Ovary (tissue), 3 donors: ENCODE data around the gene MAML2.

ENCODE experiments used
- POLR2A ChIP-seq: fragments of 450-650 bp; IDR thresholded peaks from one replicate; pipeline ENCODE4 v1.6.1; 2017; ENCODE audit warnings: antibody characterized with exemption, mild to moderate bottlenecking, moderate library complexity
- TF ChIP-seq, protein P1 (sequence below), 3 donors: fragments of 450-650 bp in 2 of 3; fragments of 200-600 bp in 1 of 3; IDR thresholded peaks; one replicate each; pipeline versions ENCODE4 v1.5.1 to v1.8.0; 2016 to 2022; ENCODE audit warnings: antibody characterized with exemption in 3 of 3, mild to moderate bottlenecking in 1 of 3
- donor health status: DM: no; HTN: no; CAD: no.

DNA sequence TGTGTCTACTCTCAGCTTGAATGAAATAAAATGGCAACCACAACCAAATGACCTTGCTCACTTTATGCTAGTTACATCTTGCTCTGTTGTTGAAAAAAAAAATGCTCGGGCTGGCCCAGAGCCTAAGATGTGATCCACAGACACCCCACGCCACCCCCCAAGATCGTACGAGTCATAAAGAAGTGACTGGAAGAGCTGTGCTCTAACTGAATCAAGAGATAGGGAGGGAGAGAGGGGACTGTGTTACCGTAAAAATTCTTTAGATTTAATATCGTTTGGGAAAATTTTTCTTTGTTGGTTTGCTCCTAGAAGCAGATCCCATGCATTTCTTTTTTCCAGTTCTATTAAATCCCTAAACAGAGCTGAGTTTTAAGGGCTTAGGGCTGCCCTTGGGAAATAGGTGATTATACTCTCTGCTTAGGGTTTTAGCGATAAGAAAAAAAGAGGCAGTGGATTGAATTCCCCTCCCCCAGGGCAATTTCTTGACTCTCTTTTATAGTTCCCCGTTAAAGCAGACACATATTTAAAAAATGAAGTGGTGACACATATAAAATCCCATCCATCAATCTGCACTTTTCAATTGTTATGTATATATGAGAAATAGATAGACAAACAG lies 14.5 kb downstream of the MAML2 start:
- no peak for TF ChIP-seq POLR2A
- TF ChIP-seq, protein P1, sequence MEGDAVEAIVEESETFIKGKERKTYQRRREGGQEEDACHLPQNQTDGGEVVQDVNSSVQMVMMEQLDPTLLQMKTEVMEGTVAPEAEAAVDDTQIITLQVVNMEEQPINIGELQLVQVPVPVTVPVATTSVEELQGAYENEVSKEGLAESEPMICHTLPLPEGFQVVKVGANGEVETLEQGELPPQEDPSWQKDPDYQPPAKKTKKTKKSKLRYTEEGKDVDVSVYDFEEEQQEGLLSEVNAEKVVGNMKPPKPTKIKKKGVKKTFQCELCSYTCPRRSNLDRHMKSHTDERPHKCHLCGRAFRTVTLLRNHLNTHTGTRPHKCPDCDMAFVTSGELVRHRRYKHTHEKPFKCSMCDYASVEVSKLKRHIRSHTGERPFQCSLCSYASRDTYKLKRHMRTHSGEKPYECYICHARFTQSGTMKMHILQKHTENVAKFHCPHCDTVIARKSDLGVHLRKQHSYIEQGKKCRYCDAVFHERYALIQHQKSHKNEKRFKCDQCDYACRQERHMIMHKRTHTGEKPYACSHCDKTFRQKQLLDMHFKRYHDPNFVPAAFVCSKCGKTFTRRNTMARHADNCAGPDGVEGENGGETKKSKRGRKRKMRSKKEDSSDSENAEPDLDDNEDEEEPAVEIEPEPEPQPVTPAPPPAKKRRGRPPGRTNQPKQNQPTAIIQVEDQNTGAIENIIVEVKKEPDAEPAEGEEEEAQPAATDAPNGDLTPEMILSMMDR (IDR thresholded peaks at IDR 0.05), result no peak
